HG03558 (cell line): Measurements from ENCODE around the gene OSBPL7.

Source experiments
- ATAC-seq: cut with Tn5 transposase; IDR thresholded peaks from one replicate; pipeline ENCODE4 v1.9.1; 2021; ENCODE audit warnings: moderate number of reproducible peaks; ENCODE audit not compliant: unreplicated experiment; ENCODE audit errors: extremely low read depth

The OSBPL7 gene, protein sequence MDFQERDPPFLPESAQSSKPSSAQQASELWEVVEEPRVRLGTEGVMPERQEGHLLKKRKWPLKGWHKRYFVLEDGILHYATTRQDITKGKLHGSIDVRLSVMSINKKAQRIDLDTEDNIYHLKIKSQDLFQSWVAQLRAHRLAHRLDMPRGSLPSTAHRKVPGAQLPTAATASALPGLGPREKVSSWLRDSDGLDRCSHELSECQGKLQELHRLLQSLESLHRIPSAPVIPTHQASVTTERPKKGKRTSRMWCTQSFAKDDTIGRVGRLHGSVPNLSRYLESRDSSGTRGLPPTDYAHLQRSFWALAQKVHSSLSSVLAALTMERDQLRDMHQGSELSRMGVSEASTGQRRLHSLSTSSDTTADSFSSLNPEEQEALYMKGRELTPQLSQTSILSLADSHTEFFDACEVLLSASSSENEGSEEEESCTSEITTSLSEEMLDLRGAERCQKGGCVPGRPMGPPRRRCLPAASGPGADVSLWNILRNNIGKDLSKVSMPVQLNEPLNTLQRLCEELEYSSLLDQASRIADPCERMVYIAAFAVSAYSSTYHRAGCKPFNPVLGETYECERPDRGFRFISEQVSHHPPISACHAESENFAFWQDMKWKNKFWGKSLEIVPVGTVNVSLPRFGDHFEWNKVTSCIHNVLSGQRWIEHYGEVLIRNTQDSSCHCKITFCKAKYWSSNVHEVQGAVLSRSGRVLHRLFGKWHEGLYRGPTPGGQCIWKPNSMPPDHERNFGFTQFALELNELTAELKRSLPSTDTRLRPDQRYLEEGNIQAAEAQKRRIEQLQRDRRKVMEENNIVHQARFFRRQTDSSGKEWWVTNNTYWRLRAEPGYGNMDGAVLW

DNA sequence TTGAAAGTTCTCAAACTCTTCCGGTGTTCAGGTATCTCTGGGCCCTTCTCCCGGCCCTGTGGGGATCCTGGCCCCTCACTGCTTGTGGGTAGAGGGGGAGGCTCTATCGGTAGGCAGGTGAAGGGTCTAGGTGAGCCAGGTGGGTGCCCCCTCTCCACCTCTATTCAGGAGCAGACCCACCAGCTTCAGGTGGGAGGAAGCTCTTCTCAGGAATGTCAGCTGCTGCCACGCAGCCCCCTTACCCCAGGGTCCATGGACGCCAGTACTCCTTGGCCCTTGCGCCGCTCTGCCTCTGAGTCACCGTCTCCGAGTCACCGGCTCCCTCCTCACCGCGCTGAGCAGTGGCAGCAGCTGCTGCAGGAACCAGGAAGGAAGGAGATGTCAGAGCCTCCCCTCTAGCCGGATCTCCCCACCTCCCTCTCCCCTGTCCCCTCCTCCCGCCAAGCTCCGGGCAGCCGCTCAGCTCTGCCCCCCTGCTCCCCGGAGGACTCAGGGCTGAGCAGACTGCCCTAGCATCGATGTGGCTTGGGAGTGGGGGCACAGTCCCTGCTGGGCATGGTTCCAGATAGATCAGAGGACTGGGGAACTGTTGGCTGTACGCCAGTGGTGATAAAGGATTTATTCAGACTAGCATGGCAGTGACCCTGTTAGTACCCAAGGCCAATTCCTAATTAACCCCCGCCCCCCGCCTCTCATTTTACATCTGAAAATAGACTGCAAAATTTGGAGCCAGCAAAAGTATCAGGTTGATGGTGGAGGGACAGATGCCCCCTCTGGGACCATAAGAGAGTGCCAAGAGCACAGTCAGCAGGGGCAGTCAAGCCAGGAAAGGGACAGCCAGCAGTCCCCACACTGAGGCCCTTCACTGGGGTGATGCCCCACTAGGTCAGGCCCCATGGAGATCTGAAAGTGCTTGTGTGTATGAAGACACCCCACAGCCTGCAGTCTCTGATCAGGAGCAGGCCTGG lies at the start of gene OSBPL7:
TSS of gene OSBPL7 (minus strand) at position 371 of the 968 bp plus-strand sequence. CDS start 1,516 bp downstream, outside the sequence.
- no peak for ATAC-seq

DNA sequence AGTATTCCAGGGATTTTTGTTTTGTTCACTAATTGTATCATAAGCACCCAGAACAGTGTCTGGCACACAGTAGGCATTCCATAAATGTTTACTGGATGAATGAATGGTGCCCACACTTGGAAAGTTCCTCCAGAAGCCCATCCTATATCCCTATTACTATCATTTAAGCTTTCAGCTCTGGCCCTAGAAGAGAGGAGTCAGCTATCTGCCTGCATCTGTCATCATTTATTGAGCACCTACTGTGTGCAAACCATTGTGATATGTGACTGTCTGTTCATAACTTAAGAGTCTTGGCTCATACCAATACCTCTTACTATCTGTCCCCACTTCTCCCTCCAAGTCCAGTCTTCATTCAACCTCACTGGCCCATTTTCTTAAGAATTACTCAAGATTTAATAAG lies 49.5 kb upstream of the OSBPL7 start:
- ATAC-seq = no peak

DNA sequence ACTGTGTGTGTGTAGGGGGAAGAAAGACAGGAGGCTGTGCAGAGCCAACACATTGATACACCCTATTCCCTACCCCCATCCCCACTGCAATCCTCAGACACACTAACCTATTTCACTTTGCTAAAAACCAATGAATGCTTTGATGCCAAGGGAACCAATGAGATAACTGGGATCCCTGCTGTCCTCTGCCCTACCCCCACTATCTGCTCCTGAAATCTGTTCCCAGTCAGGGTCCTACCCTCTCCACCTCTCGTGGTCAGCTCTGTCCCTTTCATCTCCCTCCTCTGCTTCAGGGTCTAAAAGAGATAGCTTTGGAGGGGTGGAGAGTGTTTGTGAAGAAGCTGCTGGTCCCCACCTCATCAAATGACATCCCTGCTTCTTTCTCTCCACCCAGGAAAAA lies 48.5 kb upstream of the OSBPL7 start:
- ATAC-seq = no peak

DNA sequence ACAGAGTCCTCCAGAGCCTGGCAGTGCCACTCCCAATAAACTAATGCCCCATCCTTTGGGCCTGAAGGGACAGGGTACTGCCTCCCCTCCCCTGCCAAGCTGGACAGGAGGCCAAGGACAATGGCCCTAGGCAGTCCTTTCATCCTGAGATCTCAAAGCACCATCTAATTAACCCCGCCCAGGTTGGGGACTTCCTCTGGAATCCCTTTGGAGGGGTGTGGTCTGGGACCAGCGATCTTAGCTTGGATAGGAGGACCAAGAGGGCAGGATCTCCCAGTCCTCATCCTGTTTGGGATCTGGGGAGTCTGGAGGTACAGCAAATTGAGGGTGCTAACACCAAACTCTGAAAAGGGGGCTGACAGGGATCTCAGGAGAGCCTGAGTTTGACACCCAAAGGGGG lies 47.5 kb upstream of the OSBPL7 start:
- ATAC-seq = no peak

DNA sequence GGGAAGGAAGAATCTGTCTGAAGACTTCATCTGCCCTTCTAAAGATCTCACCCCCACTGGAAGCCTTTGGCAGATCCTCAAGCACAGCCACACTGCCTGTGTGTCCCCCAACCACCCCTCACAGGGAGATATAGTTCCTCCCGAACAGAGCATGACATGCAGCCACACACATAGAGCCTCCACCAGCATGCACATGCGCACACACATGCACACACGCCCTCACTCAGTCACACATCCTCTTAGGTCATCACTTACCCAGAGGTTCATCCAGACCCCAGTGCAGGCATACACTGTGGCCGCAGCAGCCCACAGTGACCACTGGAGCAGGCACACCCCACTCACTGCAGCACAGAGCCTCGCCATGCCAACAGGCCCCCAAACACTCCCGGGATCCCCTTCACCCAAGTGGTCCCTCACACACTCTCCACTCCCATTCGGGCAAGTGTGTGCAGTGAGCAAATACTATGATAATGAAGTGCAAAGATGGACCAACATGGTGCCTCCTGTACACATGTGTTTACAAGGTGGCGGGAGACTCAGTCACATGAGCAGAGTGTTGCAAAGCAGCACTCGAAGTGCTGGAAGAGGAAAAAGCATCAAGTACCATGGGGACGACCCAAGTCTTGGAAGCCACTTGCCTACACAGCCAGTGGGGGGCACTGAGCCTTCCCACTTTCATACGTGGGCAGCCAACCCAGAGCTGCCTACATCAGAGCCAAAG lies 46.4 kb upstream of the OSBPL7 start:
- no peak for ATAC-seq

DNA sequence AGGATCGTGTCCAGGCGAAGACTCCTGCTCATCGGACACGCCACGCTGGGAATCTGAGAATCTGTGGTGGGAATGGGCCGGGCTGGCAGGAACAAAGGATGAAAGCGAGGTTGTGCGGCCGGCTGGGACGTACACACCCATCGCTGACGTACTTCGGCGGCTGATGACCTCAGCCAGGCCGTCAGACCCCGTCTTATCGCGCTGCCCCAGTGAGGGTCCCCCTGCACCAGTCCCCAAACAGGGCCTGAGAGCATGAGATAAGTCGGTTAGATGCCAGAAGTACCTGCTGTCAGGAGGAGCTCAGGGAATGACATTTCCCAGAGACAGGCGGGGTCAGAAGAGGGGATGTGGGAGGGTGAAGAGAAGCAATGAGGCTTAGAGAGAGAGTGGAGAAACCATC lies 45.3 kb upstream of the OSBPL7 start:
- no peak for ATAC-seq

DNA sequence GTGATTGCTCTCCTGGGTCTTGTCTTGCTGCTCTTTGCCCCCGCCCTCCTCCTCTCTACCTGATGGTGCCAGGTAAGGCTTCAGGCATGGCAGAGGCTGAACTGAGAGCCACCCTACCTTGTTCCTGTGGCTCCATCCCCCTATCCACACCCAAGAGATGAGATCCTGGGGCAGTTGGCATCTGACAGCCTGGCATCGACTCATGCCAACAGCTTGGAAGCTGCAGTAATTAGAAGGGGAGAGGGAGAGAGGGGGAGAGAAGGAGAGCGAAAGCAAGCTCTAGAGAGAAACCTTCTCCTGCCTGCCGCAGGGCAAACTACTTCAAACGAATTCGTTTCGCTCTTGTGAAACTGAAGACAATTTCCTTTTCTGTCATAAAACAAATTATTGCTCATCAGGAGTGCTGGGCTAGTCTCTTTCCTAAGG lies 43.2 kb upstream of the OSBPL7 start:
- ATAC-seq = no peak

DNA sequence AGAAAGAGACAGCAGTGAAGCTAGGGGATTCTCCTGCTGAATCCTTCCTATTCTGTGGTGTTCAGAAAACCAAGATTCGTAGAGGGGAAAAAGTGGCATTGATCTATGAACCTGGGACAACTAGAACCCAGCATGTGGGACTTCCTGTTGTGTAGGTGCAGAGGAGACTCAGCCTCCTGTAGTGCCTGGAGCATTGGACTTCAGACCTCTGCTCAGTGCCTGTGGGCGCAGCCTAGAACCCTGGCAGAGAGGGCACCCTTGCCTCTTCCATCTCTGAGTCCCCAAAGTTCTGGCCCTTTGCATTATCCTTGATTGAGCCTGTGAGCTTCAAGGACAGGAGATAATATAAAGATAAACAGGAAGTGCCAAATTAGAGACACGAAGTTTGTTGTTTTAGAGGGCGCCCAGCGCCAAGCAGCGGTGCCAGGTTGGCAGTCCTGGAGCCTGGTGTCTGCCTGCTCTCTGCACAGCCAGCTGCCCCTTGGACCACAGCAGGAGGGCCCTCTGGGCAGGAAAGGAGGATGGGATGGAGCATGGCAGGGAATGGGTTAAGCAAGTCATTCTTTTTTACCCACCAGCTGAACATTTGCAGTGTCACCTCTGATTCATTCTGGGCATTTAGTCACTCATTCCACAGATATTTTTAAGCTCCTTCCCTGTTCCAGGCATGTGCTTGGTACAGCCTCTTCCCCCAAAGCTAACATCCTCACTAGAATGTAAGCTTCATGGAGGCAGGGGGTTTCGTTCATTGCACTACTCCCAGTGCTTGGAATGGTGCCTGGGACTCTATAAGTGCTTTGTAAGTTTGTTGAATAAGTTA lies 41.2 kb upstream of the OSBPL7 start:
- no peak for ATAC-seq

DNA sequence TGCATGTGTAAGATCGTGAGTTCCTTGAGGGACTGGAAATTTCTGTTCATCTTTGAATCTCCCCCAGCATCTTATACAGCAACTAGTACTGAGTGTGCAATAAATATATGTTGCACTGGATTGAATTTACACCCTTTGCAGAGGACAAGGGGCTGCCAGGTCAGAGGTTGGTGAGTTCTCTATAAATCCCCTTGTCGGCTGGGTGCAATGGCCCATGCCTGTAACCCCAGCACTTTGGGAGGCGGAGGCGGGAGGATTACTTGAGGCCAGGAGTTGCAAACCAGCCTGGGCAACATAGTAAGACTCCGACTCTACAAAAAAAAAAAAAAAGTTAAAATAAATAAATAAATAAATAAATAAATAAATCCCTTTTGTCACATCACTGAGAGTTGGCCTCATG lies 38.8 kb upstream of the OSBPL7 start:
- ATAC-seq = no peak

DNA sequence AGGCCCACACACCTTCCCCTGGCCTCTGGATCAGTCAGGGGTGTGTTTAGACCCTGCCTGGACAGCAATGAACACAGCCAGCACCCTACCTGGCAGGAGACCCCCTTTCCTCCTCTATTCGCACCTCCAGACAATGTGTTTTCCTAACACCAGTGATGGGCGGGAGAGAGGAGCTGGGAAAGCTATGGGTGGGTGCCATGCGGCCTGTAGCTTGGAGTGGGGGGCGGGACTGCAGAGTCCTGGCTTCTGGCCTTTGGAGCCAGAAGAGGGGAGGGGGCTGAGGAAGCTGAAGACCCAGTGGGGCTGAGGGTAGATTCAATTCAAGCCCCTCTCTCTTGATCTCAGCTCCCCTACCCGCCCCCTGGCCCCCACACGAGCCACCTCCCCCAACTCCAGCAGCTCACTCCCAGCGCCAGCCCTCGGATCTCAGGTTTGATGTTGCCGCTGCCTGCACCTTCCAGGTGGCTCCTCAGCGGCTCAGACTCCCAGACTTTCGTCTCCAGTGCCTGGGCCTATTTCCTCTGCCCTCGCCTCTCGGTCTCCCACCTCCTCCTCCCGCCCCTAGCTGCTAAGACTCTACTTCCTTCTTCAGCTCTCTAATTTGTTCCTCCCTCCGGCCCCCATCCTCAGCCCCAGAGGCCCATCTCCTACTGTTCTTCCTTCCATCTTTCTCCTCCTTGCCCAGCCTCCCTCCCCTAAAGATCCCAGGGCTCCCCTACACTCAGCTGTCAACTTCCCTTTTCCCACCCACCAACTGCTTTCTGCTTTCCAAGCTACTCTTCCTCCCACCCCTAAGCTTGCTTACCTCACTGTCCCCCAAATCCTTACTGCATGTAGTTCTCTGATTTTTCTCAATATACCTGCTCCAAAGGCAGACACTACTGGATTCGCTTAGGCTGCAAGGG lies 36.2 kb upstream of the OSBPL7 start:
- ATAC-seq = no peak

DNA sequence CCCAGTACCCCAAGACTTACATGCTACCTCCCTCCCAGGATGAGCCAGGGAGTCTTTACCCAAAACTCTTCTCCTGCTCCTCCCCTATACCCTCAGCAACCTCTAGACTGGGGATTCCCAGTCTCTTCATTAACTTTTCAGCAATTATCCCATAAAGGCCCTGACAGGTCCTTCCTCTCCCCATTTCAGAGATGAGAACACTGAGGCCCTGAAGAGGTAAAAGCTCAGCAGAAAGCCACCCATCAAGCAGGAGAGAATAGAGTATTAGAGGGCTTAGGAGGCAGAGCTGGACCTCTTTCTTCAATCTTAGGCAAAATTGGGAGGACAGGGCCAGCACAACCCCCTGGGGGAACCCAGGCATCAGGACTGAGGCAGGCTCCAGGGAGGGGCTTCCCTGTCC lies 35.2 kb upstream of the OSBPL7 start:
- no peak for ATAC-seq

DNA sequence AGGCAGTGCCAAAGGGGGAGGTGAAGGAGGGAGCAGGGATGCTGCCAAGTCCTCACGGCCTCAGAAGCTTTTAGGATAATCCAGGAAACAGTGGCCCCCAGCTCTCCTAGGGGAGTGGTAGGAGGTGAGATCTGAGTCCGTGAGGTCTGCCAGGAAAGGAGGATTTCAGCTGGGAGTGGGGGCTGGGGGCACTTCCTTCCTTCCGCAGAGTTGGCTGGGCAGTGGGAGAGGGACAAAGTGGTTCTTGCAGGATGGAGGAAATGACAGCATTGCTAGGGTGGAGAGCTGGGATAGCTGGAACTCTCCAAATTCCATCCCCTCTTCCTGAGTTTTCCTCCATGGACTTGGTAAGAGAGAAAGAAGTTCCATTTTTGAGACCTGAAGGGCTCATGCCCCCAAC lies 34.1 kb upstream of the OSBPL7 start:
- ATAC-seq = no peak

DNA sequence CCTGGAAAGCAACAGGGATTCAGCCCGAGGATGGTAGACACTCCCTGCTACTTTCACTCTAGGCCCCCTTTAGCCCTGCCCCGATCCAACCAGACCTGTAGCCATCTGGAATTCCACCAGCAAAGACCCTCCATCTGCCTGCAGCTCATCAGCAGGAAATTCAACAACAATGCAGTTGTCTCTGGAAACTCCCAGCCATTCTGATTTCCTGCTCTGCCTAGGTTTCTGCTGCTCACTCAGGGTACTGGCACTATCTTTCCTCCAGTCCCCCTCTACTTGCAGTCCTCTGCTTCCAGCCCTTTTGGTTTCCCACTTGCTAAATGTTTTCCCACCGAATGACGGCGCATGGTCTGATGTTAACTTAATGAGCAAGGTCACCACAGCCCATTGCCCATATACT lies 32.0 kb upstream of the OSBPL7 start:
- ATAC-seq = no peak

DNA sequence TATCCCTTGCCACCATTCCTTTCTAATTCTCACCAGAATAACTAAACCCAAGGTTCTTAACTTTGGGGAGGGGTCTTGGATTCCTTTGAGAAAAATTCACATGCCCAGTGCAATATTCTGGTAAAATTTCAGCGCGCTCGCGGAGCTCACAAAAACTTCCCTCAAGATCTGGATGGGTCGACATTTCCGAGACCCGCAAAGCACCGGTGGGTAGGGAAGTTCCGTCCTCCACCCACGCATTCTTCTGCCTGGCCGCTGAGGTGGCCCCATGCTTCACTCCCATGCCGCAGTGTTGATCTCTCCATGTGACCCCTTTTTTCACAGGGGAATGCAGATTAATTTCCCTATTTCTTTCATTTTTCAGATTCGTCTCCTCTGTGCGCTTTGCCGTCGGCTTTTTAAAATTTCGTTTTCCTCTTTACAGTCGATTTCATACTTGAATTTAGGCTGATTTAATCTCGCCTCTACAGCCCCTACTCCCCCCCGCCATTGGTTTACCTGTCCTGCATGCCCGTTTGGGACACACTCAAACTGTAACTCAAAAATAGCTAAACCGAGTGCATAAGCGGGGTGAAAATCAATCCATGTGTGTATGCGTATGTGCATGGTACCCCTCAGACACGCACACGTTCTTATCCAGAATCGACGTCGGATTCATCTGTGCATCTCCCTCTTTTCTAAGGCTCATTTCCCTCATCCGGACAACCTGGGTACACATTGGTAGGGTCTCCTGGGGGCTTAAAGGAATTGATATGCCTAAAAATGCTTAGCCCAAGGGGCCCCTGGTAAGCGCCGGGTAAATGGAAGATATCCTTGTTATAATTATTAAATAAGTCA lies 30.7 kb upstream of the OSBPL7 start:
- ATAC-seq = no peak

DNA sequence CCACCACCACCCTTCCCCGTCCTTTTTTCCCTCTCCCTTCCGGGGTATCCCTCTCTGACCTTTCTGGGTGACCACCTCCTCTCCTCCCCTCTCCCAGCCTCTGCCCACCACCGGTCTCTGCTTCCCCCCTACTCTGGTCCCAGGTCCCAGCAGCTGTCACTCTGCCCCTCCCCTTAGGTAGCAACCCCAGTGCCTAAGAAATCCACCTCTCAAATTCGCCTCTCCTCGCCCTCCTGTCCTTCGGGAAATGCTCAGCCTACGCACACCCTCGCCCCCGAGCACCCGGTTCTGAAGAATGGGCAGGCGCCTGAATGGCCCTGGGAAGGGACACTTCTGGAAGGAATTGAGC lies 30.1 kb upstream of the OSBPL7 start:
- ATAC-seq = no peak

DNA sequence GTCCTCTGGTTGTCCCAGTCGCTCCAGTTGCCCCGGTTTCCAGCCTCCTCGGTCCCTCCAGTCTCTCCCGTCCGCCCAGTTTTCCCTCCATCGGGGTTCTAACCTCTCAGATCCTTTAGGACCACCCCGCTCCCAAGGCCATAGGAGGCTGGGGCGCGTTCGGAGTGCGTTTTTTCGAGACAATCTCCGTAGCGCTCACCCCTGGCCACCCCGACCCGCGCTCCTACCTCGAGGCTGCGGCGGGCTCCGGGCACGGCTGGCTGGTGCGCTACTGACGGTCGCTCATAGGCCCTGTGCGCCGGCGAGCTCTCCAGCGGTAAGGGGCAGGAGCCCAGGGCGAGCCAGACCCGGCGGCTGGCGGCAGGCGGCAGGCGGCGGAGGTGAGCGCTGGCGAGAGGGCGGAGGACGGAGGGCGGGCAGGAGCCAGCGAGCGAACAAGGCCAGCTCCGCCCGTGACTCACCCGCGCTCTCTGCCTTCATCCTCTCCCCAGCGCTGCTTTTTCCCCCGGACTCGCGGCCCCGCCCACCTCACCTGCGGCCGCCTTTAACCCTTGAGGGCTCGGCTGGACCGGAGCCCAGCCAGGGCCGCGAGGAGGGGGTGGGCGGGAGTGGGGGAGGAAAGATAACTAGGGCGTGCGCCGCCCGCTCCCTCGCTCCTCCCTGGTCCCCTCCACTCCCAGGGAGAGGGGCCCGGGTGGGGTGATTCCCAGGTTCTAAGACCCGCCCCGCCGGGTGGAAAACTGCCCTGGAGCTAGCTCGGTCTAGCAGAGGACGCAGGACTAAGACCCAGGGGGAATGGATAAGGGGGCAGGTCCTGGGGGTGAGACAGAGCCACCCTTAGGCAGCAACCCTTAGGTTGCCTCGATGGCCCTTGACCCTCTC lies 29.3 kb upstream of the OSBPL7 start, which contains the start of gene SP6:
TSS of gene SP6 (minus strand) at position 472 of the 882 bp plus-strand sequence. CDS start 2,734 bp downstream, outside the sequence.
- ATAC-seq = no peak
